GM04504 (cell line): ENCODE data around the gene COL20A1.
"Not testable (repeated sequence)": the region's sequence is repeated elsewhere in the genome, so short reads cannot be mapped to it uniquely, and the experiment has no call there.

ENCODE experiments used
- DNase-seq: peaks from one replicate; pipeline ENCODE4 v3.0.0-alpha.2; 2012; ENCODE audit warnings: low read depth

Gene COL20A1

DNA sequence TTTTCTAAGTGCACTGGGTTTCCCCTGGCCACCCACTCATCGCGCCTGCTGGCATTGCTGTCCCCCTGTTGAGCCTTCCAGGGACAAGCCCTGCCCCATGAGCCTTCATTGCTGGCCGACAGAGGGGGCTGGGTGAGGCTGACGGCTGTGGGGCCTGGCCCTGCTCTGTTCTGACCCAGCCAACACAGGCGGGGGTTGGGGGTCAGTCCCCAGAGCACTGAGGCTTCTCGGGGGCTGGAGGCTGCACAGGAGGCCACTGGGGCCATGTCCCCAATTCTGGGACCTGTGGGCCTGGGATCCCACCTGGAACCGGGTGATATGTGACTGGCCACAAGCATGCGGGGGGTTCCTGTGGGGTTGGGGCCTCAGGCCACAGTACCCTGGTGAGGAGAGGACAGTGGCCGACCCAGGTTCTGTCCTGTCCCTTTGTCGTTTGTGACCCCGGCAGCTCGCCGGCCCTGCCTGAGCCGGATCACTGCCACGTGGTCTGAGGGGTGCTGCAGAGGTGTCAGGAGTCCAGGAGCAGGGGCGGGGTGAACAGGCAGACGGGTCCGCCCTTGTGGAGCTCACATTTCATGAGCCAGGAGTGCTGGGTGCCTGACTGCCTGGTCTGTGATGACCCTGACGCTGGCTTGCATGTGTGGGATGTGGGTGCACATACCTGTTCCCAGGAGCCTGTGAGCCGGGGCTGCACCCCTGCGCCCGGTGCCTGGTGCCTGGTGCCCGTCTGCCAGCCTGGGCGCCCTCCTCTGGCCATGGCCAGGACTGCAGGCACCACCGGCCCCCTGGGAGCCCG lies 2.1 kb upstream of the COL20A1 start:
- DNase-seq, result no peak

DNA sequence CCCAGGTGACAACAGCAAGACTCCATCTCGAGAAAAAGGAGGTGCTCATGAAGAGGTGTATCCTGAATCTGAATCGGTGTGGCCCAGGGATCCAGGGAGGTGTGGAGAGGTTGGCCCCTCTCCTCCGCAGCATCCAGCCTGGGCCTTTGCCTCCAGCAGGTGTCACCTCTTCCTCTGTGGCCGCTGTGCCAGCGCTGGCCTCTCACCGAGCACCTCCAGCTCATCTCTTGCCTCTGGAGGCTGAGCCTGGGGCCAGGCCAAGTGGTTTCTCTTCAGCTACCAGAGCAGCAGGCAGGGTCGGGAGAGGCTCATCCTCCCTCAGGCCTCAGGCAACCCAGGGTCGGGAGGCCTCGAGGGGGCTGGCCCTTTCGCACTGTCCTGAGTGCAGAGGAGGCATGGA lies 1.2 kb upstream of the COL20A1 start:
- DNase-seq, result no peak

DNA sequence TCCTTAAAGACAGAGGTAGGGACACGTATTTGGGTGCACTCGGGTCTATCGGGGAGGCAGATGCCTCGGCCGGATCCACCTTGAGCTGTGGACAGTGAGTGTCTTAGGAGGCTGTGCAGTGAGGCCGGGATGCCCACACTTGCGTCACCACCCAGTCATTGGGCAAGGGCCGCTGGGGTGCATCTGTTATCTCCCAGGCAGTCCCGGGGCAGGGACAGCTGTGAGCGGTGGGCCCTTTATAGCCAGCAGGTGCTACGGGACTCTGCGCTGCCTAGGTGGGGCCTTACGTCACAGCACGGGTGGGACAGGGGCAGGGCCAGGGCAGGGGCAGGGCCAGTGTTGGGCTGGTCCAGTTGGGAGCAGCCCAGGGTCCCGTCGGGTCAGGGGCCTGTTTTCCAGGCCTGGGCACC lies 689 bp upstream of the COL20A1 start:
- DNase-seq, result no peak

DNA sequence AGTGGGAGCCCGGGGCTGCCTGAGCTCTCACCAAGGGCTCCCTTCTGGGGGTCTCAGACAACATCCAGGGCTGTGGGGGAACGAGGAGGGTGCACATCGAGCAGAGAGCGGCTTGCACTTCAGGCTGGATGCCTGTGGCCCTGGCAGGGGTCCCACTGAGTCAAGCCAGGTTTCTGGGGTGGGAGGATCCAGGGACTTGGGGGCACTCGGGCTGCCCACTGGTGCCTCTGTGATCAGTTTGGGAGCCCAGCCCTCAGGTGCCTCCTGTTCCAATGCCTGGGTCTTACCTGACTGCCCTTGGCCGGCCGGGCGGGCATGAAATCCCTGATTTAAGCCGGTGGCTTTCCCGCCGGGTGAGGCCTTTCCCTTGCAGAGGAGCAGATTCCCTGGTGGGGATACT lies 470 bp downstream of the COL20A1 start:
- no peak for DNase-seq

DNA sequence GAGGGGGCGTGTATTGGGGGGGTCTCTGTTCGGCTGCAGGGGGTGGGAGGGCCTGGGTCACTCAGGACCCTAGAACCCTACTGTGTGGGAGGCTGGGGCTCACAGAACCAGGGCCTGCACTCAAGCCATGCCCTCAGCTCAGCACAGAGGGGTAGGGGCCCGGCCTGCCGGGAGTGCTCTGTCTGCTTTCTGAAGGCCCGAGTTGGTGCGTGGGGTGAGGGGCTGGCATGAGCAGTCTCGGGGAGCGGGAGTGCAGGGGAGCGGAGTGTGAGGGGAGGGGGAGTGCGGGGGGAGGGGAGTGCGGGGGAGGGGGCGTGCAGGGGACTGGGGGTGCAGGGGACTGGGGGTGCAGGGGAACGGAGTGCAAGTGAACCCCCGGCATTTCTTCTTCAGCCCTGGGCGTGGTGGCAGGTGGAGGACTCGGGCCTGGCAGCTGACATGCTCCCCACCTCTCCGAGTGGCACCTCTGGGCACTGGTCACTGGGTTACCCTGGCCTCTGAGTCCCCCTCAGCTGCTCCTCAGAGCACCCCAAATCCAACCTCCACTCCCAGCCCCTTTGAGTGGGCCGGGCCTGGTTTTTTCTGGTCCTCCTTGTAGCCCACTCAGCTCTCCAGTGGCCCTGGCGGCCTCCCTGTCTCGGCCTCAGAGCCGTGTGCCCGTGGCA lies 1.0 kb downstream of the COL20A1 start:
- no peak for DNase-seq

DNA sequence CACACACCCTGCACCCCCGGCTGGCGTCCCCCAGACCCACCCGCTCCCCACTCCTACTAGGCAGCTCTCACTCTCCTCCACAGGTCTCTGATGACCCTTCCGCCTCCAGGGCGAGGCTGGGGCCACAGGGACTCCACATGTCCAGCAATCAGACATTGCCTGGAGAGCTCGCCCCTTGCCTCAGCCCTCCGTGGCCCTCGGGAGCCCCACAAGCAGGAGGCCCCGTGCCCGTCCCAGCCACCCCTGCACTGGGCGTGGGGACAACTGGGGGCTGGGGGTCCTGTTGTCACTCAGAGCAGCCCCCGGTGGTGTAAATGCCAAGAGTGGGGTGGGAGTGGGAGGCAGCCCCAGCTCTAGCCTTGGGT lies 1.5 kb downstream of the COL20A1 start:
- no peak for DNase-seq

DNA sequence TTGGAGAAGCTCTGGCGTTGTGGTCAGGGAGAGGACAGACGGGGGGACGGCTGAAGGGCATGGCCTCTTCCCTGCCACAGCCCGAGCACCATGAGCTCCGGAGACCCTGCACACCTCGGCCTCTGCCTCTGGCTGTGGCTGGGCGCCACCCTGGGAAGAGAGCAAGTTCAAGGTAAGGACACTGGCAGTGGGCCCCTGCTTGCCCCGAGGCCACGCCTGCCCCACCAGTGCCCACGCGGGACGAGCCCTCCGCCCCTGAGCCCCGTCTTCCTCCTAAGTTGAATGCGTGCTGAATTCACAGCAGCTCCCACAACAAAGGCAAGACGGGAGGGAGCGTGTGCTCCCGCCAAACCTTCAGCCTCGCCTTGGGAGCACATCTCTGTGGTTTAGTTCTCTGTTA lies 2.0 kb downstream of the COL20A1 start:
- DNase-seq, result no peak

DNA sequence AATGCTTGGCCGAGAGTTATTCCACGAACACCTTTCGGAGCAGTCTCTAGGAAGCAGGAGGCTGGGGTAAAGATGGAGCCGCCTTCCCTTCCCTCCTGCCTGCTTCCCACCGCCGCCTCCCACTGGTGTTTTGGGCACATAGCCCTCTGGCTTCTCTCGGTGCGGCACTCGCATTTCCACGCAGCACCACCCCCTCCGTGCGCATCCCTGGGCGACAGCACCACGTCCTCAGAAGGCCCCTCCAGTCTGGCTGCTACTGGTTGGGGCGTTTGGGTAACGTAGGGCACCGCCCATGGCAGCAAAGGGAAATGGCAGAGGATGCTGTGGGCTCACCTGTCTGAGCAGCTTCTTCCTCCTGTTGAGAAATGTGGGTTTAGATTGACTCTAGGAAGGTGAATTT lies 2.4 kb downstream of the COL20A1 start:
- DNase-seq, result no peak

DNA sequence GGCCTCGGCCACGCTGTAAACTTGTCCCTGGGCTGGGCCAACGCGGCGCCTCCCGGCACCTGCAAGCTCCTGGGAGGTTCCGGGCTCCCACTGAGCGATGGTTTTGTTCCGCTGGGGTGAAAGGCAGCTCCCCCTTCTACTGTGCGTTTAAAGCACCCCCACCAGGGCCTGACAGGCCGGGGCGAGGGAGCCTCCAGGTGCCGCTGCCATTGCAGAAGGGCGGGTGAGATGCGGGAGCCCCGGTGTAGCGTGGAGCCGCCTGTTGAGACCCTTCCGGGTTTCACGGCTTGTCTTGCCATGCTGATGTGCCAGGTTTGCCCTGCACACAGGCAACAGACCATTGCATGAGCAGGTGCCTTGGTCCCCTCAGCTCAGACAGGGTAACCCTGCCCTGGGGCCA lies 2.9 kb downstream of the COL20A1 start:
- DNase-seq, result no peak

DNA sequence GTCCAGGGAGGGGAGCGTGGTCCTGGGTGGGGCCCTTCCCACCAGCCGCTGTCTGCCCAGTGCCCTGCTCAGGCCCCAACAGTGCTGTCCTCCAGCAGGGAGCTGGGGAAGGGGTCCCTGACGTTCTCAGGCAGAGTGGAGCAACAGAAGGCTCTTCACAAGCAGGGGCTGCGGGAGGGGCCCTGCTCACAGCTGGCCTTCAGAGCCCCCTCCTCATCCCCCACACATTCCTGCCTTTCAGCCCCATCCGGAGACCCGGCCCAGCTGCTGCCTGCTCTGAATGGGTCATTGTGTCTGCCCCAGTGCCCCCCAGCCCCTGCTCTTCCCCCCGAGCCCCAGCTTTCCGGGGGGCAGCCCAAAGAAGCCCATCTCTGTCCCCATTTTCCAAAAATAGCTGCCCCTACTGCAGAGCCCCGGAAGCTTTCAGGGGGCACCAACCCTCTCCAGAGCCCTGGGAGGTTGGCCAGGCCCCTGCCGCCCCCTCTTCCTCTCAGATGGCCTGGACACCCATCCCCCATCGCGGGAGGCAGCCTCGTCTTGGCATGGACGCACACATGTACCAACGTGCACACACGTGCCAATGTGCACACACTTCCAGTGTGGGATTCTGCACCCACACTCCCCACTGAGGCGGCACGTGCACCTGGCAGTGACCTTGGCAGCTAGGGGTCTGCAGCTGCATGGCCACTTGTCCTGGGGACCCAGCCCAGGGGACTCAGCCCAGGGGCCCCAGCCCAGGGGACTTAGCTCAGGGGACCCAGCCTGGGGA lies 3.7 kb downstream of the COL20A1 start:
- no peak for DNase-seq

DNA sequence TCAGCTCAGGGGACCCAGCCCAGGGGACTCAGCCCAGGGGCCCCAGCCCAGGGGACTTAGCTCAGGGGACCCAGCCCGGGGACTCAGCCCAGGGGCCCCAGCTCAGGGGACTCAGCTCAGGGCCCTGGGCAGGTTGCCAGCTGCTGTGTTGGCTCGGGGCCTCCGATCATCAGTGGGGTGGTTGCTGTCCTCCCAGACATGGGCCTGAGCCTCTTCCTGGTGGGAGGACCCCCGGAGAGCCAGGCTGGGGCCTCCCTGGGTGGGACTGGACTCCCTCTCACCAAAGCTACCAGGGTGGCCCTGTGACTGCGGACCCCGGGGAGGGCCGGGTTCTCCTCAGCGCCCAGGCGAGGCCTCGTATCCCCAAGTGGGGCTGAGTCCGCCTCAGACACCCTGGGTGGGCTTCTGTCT lies 4.4 kb downstream of the COL20A1 start:
- no peak for DNase-seq

DNA sequence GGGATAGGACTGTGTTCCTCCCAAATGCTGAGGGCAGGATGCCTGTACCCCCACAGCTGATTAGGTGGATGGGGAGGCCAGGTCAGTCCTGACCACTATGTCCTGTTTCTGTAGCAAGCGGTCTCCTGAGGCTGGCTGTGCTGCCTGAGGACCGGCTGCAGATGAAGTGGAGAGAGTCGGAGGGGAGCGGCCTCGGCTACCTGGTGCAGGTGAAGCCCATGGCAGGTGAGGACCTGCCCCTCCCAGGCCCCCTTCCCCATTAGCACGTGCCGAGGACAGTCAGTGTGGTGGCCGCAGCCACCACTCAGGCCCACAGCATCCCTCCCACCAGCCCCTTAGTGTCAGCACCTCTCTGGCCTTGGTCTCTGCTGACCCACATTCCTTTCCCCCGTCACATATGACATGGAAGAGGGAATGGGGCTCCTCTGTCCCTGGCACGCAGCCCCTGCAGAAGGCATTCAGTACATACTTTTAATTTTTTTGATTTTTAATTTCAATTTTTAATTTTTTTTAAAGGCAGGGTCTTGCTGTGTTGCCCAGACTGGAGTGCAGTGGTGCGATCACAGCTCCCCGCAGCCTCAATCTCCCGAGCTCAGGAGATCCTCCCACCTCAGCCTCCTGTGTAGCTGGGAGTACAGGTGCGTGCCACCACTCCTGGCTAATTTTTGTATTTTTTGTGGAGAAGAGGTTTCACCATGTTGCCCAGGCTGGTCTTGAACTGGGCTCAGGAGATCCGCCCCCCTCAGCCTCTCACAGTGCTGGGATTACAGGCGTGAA lies 5.0 kb downstream of the COL20A1 start:
- DNase-seq, result no peak

DNA sequence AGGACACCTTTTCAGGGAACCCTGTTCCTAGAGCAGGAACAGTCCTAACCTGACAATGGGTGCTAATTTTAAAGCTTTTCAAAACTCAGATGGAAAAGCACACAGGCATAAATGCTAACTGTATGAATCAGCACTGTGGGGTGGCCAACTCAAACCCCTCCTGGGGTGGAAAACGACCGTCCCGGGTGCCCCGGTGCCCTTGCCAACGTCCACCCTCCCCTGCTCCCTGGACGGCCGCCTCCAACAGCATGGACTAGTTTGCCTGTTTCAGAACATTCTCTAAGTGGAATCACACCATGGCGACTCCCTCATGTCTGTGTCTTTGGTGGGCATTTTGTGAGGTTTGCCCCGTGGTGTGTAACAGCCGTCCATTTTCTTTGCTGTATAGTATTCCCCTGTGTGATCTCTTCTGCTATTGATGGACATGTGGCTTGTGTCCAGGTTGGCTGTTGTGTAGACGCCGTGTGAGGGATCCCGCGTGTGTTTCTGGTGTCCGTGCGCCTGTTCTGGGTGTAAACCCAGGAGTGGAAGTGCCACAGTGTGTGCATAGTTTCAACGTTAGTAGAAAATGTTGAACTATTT lies 5.8 kb downstream of the COL20A1 start:
- DNase-seq, result no peak

DNA sequence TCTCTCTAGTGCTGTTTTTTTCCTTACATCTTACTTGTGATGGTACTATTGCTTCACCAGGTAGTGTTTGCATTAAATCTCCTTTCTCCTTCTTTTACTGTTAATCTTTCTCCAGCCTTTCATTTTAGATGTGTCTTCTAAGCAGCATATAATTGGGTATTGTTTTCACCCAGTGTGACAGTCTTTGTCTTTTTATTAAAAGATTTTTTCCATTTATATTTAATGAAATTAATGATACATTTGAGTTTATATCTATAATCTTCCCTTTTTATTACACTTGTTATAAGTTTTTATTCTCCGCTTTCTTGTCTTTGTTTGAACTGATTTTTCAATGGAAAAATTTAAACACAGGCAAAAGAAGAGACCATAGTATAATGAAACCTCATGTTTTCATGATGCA lies 8.7 kb downstream of the COL20A1 start:
- DNase-seq, result no peak

DNA sequence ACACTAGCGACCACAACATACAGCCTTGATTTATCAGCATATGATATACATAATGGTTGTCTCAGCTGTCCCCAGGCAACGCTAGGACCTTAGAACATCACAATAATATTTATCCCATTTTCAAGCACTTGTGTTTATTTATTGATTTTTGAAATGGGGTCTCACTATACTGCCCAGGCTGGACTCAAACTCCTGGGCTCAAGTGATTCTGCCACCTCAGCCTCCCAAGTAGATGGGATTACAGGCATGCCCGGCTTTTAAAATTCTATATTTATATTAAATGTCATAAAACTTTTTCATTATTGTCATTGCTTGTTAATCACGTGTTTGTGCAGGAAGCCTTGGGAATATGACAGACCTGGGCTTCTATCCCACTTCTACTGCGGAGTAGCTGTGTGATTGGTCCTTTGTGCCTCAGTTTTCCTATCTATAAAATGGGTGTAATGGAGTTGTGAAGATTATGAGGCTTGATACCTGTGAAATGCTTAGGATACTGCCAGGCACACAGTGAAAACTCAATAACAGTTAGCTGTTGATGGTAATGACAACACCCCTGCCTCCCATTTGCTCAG lies 10.2 kb downstream of the COL20A1 start:
- DNase-seq, result no peak

DNA sequence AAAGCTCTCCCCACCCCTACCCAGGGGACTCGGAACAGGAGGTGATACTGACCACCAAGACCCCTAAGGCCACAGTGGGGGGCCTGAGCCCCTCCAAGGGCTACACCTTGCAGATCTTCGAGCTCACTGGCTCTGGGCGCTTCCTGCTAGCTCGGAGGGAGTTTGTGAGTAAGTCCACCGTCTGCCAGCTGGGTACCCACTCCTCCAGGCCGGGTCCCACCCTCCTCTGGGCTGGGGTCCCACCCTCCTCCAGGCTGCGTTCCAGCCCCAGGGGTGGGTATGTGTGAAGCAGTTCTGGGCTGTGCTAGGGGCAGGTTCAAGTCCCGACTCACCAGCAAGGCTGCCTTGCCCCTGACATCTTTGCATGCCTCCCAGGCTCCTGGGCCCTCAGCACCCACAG lies 12.4 kb downstream of the COL20A1 start:
- no peak for DNase-seq

DNA sequence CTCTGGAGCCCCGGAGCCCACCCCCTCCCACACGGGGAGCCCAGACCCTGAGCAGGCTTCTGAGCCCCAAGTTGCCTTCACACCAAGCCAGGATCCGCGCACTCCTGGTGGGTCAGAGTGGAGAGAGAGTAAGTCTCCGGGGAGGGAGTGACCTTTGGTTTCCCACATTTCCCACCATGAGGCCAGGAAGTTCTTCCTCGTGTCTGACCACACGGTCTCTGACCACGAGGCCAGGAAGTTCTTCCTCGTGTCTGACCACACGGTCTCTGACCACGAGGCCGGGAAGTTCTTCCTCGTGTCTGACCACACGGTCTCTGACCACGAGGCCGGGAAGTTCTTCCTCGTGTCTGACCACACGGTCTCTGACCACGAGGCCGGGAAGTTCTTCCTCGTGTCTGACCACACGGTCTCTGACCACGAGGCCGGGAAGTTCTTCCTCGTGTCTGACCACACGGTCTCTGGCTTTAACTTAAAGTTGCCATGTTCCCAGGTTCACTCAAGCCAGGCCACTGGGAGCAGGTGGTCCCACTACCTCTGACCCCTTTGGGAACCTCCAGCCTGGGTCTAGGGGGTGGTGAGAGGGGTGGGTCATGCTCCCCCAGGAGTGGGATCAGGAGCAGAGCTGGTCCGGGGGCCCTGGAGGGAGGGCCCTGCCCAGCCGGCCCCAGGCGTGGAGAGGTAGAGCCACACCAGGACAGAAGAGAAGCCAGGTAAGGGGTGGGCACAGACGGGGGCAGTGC lies 13.1 kb downstream of the COL20A1 start:
- not testable (repeated sequence) for DNase-seq

DNA sequence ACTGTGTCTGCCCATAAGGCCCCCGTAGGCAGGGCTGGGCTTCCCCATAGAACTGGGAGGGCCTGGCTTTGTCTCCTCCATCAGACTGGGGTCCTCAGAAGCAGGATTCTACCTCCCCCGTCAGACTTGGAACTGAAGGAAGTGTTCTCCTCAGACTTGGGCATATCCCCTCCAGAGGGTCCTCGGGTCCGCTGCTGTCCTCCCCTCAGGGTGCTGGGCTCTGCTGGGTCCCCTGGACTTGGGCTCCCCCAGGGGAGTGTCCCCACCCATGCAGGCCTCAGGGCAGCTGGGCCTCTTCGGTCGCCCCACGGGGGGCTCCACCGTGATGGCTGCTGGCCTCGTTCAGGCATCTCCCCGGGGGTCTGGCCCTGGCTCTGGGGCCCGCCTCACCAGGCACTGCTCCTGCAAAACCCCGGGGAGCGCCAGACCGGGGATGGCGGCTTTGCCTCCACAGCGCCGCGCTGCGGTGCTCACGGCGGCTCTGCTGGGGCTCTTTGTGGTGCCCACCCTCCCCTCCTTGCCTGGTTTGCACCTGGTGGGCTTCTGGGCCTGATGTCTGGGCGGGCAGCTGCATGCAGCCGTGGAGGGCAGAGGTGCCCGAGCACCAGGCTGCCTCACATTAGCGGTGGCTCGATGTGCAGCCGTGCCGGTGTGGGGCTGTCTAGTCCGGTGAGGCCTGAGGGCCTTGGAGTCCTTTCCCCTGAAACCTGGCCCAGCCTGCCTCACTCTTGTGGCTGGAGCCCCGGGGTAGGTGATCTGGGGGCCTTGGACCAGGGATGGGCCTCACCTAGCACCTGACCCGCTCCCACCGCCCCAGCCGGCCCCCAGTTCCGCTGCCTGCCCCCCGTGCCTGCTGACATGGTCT lies 13.9 kb downstream of the COL20A1 start:
- DNase-seq, result no peak

DNA sequence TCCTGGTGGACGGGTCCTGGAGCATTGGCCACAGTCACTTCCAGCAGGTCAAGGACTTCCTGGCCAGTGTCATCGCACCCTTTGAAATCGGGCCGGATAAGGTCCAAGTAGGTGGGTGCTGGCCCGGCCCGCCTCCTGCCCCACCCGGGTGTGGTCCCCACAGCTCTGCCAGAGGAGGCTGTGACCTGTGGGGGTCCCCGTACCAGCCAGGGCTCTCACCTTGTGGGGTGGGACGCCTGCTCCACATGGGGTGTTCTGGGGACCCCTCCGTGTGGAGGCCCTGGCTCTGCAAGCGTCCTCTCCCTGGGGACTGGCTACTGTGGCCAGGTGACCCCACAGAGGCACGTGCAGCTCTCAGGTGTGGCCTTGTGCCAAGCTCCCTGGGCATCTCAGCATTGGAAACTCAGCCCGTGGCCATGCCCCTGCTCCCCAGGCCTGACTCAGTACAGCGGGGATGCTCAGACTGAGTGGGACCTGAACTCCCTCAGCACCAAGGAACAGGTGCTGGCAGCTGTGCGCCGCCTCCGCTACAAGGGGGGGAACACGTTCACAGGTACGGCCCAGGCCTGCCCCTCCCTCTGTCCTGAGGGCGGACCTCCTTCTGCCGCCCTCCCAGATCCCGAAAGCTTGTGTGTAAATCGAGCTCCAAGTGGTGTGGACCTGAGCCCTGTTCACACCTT lies 14.7 kb downstream of the COL20A1 start:
- no peak for DNase-seq
